Ishikawa (cell line): ENCODE results near the gene DKK1.

Experiments used
- CEBPB ChIP-seq: IDR thresholded peaks from 2 replicates; pipeline ENCODE4 v1.6.1; 2012
- CREB1 ChIP-seq: IDR thresholded peaks from 2 replicates; pipeline ENCODE4 v1.6.1; 2012; ENCODE audit warnings: low read depth
- EGR1 ChIP-seq: IDR thresholded peaks from 2 replicates; pipeline ENCODE4 v1.6.1; 2012
- EP300 ChIP-seq: IDR thresholded peaks from 2 replicates; pipeline ENCODE4 v1.6.1; 2012; ENCODE audit warnings: borderline replicate concordance
- FOXM1 ChIP-seq: IDR thresholded peaks from 2 replicates; pipeline ENCODE4 v1.6.1; 2012; ENCODE audit warnings: low read depth, borderline replicate concordance
- MAX ChIP-seq: IDR thresholded peaks from 2 replicates; pipeline ENCODE4 v1.6.1; 2012
- NFIC ChIP-seq: IDR thresholded peaks from 2 replicates; pipeline ENCODE4 v1.6.1; 2012
- RAD21 ChIP-seq: IDR thresholded peaks from 2 replicates; pipeline ENCODE4 v1.6.1; 2012; ENCODE audit warnings: low read depth
- REST ChIP-seq: IDR thresholded peaks from 2 replicates; pipeline ENCODE4 v1.6.1; 2012; ENCODE audit warnings: low read depth, mild to moderate bottlenecking
- TAF1 ChIP-seq: IDR thresholded peaks from 2 replicates; pipeline ENCODE4 v1.6.1; 2012; ENCODE audit warnings: low read depth, mild to moderate bottlenecking
- TCF12 ChIP-seq: IDR thresholded peaks from 2 replicates; pipeline ENCODE4 v1.6.1; 2012; ENCODE audit warnings: low read depth
- TEAD4 ChIP-seq: IDR thresholded peaks from 2 replicates; pipeline ENCODE4 v1.6.1; 2012
- YY1 ChIP-seq: IDR thresholded peaks from 2 replicates; pipeline ENCODE4 v1.6.1; 2012; ENCODE audit warnings: low read depth
- ZBTB7A ChIP-seq: IDR thresholded peaks from 2 replicates; pipeline ENCODE4 v1.6.1; 2012; ENCODE audit warnings: low read depth
- TF ChIP-seq, protein P1 (sequence below): IDR thresholded peaks from 2 replicates; pipeline ENCODE4 v1.6.1; 2012

The DKK1 gene

DNA sequence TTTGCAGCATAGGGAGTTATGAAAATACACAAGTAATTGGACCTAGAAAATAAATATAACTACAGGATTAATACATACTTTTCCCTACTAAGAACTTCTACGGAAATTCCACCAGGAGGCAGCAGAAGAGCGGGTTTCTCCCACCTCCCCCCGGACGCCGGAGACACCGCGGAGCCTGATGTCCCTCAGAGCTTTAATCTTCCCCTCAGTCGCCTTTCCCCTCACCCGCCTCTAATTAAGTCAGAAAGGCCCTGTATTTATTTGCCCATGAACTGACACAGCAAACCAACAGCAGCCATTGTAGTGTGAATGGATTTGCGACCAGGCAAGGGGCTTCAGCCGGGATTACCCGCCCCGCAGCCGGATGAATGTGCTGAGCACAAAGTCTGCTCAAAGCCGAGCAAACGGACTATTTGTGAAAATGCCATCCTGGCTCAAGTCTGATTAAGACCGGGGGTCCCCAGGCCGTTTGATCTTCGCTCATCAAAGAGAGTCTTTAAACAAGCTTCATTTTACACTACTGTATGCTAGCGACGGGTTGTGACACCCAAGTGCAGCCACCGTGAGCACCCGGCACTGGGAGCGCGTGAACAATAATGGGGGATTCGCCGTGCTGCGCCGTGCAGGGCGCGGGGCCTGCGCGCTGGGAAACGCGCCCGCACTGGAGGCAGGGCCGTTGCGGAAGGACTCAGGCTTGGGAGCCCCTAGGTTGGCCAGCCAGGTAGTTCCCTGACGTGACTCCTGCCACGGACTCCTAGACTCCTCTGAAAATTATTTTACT, 5.6 kb upstream of the DKK1 start:
- peak; percentile 90 for TF ChIP-seq RAD21
- no peak for TF ChIP-seq EGR1
- no peak for TF ChIP-seq MAX

GRCh38 chr10:52312942-52313255, 1.2 kb upstream of the DKK1 start:
- TF ChIP-seq RAD21 (no peak), ZBTB7A (no peak), CEBPB (no peak), NFIC (no peak), REST (no peak), FOXM1 (no peak), TEAD4 (no peak), EGR1 (no peak), CREB1 (no peak), MAX (no peak), EP300 (no peak), TCF12 (no peak)
- TF ChIP-seq, protein P1, sequence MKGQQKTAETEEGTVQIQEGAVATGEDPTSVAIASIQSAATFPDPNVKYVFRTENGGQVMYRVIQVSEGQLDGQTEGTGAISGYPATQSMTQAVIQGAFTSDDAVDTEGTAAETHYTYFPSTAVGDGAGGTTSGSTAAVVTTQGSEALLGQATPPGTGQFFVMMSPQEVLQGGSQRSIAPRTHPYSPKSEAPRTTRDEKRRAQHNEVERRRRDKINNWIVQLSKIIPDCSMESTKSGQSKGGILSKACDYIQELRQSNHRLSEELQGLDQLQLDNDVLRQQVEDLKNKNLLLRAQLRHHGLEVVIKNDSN: no peak

- no peak for TF ChIP-seq FOXM1
- TF ChIP-seq EGR1: no peak
- TF ChIP-seq MAX: no peak
- TF ChIP-seq YY1: no peak
- no peak for TF ChIP-seq RAD21
- TF ChIP-seq EP300: no peak
- no peak for TF ChIP-seq TAF1
- no peak for TF ChIP-seq CREB1
Observed at GRCh38 chr10:52313256-52313932, 687 bp upstream of the DKK1 start.

GRCh38 chr10:52314822-52315552, 906 bp downstream of the DKK1 start:
- TF ChIP-seq EP300: no peak
- TF ChIP-seq EGR1: no peak
- TF ChIP-seq YY1: no peak
- no peak for TF ChIP-seq NFIC
- no peak for TF ChIP-seq ZBTB7A
- no peak for TF ChIP-seq TCF12
- TF ChIP-seq TEAD4: no peak
- TF ChIP-seq RAD21: no peak
- TF ChIP-seq TAF1: no peak
- no peak for TF ChIP-seq MAX

GRCh38 chr10:52316001-52316400, 1.9 kb downstream of the DKK1 start:
- TF ChIP-seq MAX (no peak), CREB1 (no peak), TCF12 (no peak), RAD21 (no peak), CEBPB (no peak), TEAD4 (no peak), YY1 (no peak), EGR1 (no peak), TAF1 (no peak), EP300 (no peak), REST (no peak), FOXM1 (no peak), ZBTB7A (no peak), NFIC (no peak)
- TF ChIP-seq, protein P1: no peak
